Skeletal muscle tissue (tissue), 4 donors: ENCODE data around the gene CLIC3. TPM values are rescaled to one million over a fixed set of nuclear protein-coding genes. Genes with fewer than 3 reads are reported as not detected.
A peak's percentile ranks its signal among the peaks of the same experiment; 100 is the strongest.
"Not testable (repeated sequence)": the region's sequence is repeated elsewhere in the genome, so short reads cannot be mapped to it uniquely, and the experiment has no call there.

ENCODE experiments used
- H3K27ac ChIP-seq: one replicate; pipeline ENCODE4 v1.7.0; 2013; ENCODE audit warnings: mild to moderate bottlenecking, low read depth, low read length, inconsistent platforms
- H3K27me3 ChIP-seq, 3 donors: one replicate each; pipeline ENCODE4 v1.7.0; 2013; ENCODE audit warnings: low read length in 3 of 3; ENCODE audit not compliant: control insufficient read depth in 3 of 3, insufficient read depth in 3 of 3
- H3K36me3 ChIP-seq, 3 donors: one replicate each; pipeline ENCODE4 v1.7.0; 2013; ENCODE audit warnings: low read length in 3 of 3; ENCODE audit not compliant: control insufficient read depth in 3 of 3, insufficient read depth in 3 of 3
- H3K4me1 ChIP-seq, 3 donors: one replicate each; pipeline ENCODE4 v1.7.0; 2013; ENCODE audit warnings: low read length in 3 of 3, mild to moderate bottlenecking in 3 of 3; ENCODE audit not compliant: control insufficient read depth in 3 of 3, insufficient read depth in 3 of 3
- H3K4me3 ChIP-seq, 3 donors: one replicate each; pipeline ENCODE4 v1.7.0; 2013; ENCODE audit warnings: low read length in 3 of 3
- H3K9ac ChIP-seq, 3 donors: one replicate each; pipeline ENCODE4 v1.7.0; 2013; ENCODE audit warnings: low read length in 3 of 3, mild to moderate bottlenecking in 3 of 3, moderate library complexity in 2 of 3, low read depth in 1 of 3
- H3K9me3 ChIP-seq, 3 donors: one replicate each; pipeline ENCODE4 v1.7.0; 2013; ENCODE audit warnings: low read length in 3 of 3; ENCODE audit not compliant: control insufficient read depth in 3 of 3
- total RNA-seq: library from RNA; depleted of rRNA; stranded (reverse); fragments of >200 nt; gene quantifications from one replicate; pipeline ENCODE4 v1.2.3, GENCODE V29; 2014
- donor health status: Osteomylitis.

The CLIC3 gene
- total RNA-seq, 1 donor from 2014 or later, result not detected

DNA sequence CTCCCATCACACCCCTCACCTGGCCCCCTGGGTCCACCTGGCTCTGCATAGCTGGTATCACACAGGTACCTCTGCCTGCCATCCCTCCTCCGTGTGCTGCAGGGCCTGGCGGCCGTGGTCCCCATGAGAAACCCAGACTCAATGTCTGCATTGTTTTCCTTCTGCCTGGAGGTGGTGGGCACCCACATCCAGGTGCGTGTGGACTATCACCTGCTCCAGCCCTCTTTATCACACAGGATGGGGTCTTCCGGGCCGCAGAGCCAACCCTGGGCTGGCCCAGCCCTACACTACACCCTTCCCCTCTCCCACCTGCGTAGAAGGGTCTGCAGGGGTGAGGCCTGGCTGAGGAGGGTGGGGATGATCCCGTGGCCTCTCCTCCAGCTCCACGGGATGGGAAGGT is 42.5 kb upstream of the CLIC3 start:
- Histone ChIP-seq H3K9me3 (no peaks in the 10 kb centered on the region), H3K9ac (no peak overlapping the region), H3K27ac (no peak overlapping the region), H3K27me3 (peaks cover 4 to 19% (median 11%) of the 10 kb centered on the region in 3 donors), H3K4me1 (peaks cover 13 to 21% (median 20%) of the 10 kb centered on the region in 3 donors), H3K36me3 (peaks cover 0 to 12% (median 6%) of the 10 kb centered on the region in 3 donors), H3K4me3 (no peak overlapping the region)

DNA sequence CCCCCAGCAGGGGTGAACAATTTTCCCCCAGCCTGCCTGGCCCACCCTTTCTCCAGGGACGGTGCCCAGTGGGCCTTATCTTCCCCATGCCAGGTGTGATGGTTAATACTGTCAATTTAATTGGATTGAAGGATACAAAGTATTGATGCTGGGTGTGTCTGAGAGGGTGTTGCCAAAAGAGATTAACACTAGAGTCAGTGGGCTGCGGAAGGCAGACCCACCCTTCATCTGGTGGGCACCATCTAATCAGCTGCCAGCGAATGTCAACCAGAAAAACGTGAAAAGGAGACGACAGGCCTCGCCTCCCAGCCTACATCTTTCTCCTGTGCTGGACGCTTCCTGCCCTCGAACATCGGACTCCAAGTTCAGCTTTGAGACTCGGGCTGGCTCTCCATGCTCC is 41.1 kb upstream of the CLIC3 start:
- Histone ChIP-seq H3K27me3 (peaks cover 4 to 16% (median 5%) of the 10 kb centered on the region in 3 donors), H3K36me3 (peaks cover 0 to 12% (median 6%) of the 10 kb centered on the region in 3 donors), H3K9ac (no peak overlapping the region), H3K27ac (no peak overlapping the region), H3K4me3 (no peak overlapping the region), H3K4me1 (peaks cover 12 to 15% (median 14%) of the 10 kb centered on the region in 3 donors), H3K9me3 (no peaks in the 10 kb centered on the region)

DNA sequence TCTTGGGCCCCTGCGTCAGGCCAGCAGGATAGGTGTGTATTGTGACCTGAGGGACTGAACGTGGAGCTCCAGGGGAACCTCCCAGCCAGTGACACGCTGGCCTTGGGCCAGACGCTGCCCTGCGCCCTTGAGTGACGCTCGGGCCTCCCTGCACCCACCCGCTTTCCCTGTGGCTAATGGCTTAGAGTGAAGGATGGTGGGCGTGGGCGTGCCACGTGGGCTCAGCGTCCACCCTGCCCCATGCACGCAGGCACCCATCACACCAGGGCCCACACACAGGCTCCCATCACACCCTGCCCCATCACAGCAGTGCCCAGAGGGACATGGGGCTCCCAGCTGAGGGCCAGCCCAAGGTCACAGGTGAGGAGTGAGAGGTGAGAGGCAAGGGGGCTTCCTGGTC is 40.7 kb upstream of the CLIC3 start:
- H3K36me3 ChIP-seq, result peaks cover 0 to 12% (median 6%) of the 10 kb centered on the region in 3 donors
- H3K27ac ChIP-seq, result no peak overlapping the region
- no peaks in the 10 kb centered on the region for H3K9me3 ChIP-seq
- H3K4me3 ChIP-seq, result no peak overlapping the region
- H3K4me1 ChIP-seq, result peaks cover 12 to 15% (median 14%) of the 10 kb centered on the region in 3 donors
- no peak overlapping the region for H3K9ac ChIP-seq
- peaks cover 4 to 16% (median 5%) of the 10 kb centered on the region in 3 donors for H3K27me3 ChIP-seq

DNA sequence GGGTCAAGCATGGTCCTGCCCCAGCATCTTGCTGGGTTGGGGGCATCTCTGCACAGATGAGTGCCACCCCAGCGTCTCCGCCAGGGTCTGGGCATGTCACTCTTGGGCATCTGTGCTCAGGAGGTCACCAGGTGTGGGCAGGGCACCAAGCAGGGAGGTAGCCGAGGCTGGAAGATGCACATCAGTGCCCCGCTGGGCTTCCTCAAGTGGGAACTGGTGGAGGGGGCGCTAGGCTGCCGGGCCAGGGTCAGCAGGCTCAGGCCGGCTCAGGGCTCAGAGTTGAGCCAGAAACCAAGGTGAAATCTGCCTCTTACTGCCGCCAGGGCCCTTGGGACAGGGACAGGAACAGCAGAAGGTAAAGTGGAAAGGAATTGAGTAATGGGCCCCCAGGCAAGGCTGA is 39.6 kb upstream of the CLIC3 start:
- H3K9me3 ChIP-seq, result no peaks in the 10 kb centered on the region
- H3K27me3 ChIP-seq, result peaks cover 4 to 16% (median 5%) of the 10 kb centered on the region in 3 donors
- H3K9ac ChIP-seq, result no peak overlapping the region
- no peak overlapping the region for H3K4me3 ChIP-seq
- H3K36me3 ChIP-seq, result peaks cover 0 to 12% (median 6%) of the 10 kb centered on the region in 3 donors
- H3K27ac ChIP-seq, result no peak overlapping the region
- peaks cover 11 to 18% (median 12%) of the 10 kb centered on the region in 3 donors for H3K4me1 ChIP-seq

DNA sequence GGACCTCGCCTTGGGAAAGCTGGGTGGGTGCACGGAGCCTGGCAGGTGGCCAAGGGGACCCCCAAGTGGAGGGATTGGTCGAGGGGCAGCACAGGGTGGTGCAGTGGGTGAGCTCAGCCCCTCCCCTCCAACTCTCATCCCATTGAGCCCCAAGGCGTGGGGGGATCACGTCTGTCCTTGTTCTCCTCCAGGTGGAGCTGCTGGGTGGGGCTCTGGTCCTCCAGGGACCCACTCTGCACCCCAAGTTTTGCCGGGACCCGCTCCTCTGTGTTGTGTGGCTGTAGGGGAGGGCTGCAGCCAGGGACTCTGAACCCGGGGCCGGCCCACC is 39.1 kb upstream of the CLIC3 start:
- Histone ChIP-seq H3K9ac (peak overlapping the region in 1 of 3 donors; percentile 54), H3K9me3 (no peaks in the 10 kb centered on the region), H3K4me3 (no peak overlapping the region), H3K36me3 (peaks cover 0 to 12% (median 6%) of the 10 kb centered on the region in 3 donors), H3K27me3 (peaks cover 4 to 16% (median 5%) of the 10 kb centered on the region in 3 donors), H3K4me1 (peaks cover 11 to 18% (median 12%) of the 10 kb centered on the region in 3 donors), H3K27ac (no peak overlapping the region)

DNA sequence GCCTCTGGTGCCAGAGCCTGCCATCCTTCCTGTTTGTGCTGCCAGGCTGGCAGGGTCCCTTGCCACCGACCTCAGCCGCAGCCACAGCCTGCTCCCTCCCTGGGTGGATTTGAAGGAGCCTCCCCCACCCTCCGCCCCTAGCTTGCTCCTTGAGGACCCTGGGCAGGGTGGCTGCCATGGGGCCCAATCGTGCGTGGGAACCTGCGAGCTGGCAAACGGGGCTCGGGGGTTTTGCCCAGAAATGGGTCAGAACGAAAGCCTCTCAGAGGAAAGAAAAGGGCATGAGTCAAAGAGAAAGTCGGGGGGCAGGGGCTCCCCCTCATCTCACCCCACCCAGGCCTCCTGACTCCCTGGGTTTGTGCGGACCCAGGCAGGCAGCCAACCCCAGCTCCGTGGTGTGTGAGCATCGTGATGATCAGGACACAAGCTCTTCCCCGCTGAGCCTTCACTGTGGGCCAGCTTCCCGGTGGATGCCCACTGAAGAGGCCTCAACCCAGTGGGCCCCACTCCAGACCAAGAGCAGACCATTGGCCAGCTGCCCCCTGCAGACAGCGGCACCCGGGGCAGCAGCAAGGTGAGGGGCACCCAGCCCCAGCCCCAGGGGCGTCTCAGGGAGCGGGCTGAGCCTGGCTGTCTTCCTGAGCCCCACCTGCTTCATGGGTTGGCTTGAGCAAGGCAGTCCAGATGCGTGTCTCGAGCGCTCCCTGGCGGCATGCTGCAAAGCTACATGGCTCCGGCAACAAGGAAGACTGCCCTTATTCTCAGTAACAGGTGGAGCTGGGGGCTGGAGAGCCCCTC is 38.5 kb upstream of the CLIC3 start:
- peaks cover 4 to 16% (median 5%) of the 10 kb centered on the region in 3 donors for H3K27me3 ChIP-seq
- H3K9ac ChIP-seq, result peak overlapping the region in 1 of 3 donors; percentile 54
- H3K4me1 ChIP-seq, result peaks cover 11 to 20% (median 12%) of the 10 kb centered on the region in 3 donors
- no peak overlapping the region for H3K4me3 ChIP-seq
- no peak overlapping the region for H3K27ac ChIP-seq
- H3K36me3 ChIP-seq, result peaks cover 0 to 9% (median 5%) of the 10 kb centered on the region in 3 donors
- no peaks in the 10 kb centered on the region for H3K9me3 ChIP-seq

DNA sequence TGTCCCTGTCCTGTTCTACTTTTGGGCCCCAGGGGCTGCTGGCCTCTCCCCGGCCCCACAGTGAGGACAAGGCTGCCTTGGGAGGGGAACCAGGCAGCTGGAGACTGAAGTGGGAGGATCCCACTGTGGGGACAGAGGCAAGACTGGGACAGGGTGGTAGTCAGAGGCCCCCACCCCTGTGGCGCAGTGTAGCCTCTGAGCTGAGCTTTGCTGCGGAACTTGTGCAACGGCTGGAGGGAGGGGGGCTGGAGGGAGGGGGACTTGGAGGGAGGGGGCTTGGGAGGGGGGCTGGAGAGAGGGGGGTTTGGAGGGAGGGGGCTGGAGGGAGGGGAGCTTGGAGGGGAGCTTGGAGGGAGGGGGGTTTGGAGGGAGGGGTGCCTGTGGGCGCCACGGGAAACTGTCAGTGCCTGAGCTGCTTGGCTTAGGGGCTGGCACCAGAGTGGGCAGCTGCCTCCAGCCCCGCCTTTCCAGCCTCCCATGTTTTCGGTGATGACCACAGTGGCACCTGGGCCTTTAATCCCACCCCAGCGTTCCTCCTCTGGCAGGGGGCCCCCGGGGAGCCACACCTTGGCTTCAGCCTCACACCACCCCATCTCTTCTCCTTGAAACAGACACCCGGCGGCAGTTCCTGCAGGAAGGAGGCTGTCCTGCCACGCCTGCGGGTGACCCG is 37.8 kb upstream of the CLIC3 start:
- H3K36me3 ChIP-seq, result peaks cover 0 to 2% (median 2%) of the 10 kb centered on the region in 3 donors
- no peak overlapping the region for H3K9ac ChIP-seq
- H3K27ac ChIP-seq, result no peak overlapping the region
- H3K4me1 ChIP-seq, result peaks cover 14 to 27% (median 15%) of the 10 kb centered on the region in 3 donors
- H3K4me3 ChIP-seq, result no peak overlapping the region
- peaks cover 4 to 16% (median 5%) of the 10 kb centered on the region in 3 donors for H3K27me3 ChIP-seq
- H3K9me3 ChIP-seq, result no peaks in the 10 kb centered on the region

DNA sequence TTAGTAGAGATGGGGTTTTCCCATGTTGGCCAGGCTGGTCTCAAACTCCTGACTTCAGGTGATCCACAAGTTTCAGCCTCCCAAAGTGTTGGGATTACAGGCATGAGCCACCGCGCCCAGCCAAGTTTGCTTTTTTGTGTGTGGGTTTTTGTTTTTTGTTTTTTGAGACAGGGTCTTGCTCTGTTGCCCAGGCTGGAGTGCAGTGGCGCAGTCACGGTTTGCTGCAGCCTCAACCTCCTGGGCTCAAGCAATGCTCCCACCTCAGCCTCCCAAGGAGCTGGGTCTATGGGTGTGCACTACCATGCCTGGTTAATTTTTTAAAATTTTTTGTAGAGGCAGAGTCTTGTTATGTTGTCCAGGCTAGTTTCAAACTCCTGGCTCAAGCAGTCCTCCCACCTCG is 37.1 kb upstream of the CLIC3 start:
- H3K27me3 ChIP-seq, result peaks cover 4 to 16% (median 5%) of the 10 kb centered on the region in 3 donors
- not testable (repeated sequence) for H3K27ac ChIP-seq, H3K9me3 ChIP-seq, H3K4me3 ChIP-seq, H3K9ac ChIP-seq, H3K36me3 ChIP-seq
- H3K4me1 ChIP-seq, result peaks cover 21 to 34% (median 22%) of the 10 kb centered on the region in 3 donors

DNA sequence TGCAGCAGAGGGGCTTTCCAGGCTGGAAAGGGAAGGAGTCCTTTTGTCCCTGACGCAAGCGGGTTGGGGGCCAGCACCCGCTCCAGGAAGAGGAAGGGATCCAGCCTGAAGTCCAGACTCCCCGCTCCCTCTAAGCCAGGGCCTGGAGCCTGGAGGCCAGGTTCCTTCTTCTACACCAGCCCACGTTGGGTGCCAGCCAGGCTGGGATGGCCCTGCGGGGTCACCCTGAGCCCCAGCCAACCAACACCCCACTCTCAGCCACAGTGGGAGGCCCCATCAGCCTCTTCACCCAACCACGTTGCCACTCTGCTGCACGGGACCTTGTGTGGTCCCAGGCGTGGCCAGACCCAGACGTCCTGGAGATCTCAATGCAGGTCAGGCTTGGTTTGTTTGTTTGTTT is 36.5 kb upstream of the CLIC3 start:
- no peak overlapping the region for H3K27ac ChIP-seq
- H3K36me3 ChIP-seq, result no peaks in the 10 kb centered on the region
- H3K9ac ChIP-seq, result no peak overlapping the region
- H3K4me1 ChIP-seq, result peaks cover 22 to 36% (median 24%) of the 10 kb centered on the region in 3 donors
- no peak overlapping the region for H3K4me3 ChIP-seq
- H3K9me3 ChIP-seq, result no peaks in the 10 kb centered on the region
- peaks cover 4 to 16% (median 5%) of the 10 kb centered on the region in 3 donors for H3K27me3 ChIP-seq
